GM12878 (cell line): ENCODE data around the gene TMEM132C. TPM values are rescaled to one million over a fixed set of nuclear protein-coding genes. Genes with fewer than 3 reads are reported as not detected.

Source experiments
- ATAC-seq: fragments of 200-7000 bp; cut with Tn5 transposase; 3 replicates; pipeline ENCODE4 v1.9.1; 2020; ENCODE audit warnings: mild to moderate bottlenecking, moderate library complexity
- BruUV-seq: library from RNA; stranded (reverse); fragments of 400-500 nt; replicated peaks from 2 replicates; lab custom pipeline; 2021; lab: Mats Ljungman, UMichigan
- CTCF ChIA-PET: fragments of 300-600 bp; sonication (Branson Sonifier 250); formaldehyde crosslinking; extraction: SDS; loops from one replicate; lab custom pipeline; 2021; ENCODE audit warnings: inconsistent platforms; lab: Yijun Ruan, JAX
- POLR2A ChIA-PET: fragments of 350-600 bp; formaldehyde crosslinking; extraction: SDS; loops from one replicate; lab custom pipeline; 2021; ENCODE audit warnings: inconsistent platforms; lab: Charles Lee
- RAD21 ChIA-PET: fragments of 300-600 bp; sonication (Branson Sonifier 250); formaldehyde crosslinking; loops from one replicate; lab custom pipeline; 2023; ENCODE audit warnings: antibody characterized with exemption; ENCODE audit not compliant: unreplicated experiment; lab: Charles Lee
- SMC1A ChIA-PET: fragments of 300-600 bp; sonication (Branson Sonifier 250); formaldehyde crosslinking; loops from one replicate; lab custom pipeline; 2023; ENCODE audit not compliant: unreplicated experiment, uncharacterized antibody; lab: Charles Lee
- DNase-seq: peaks from one replicate; pipeline ENCODE4 v3.0.0-alpha.2; 2011; ENCODE audit warnings: low read depth, low spot score
- FAIRE-seq: peaks from 3 replicates; lab custom pipeline; 2011; peaks lifted over from hg19 to GRCh38; lab: Jason Lieb, UNC
- H2AFZ ChIP-seq: 2 replicates; pipeline ENCODE4 v1.6.0; 2011; ENCODE audit warnings: low read depth, low read length, control low read depth; ENCODE audit not compliant: control insufficient read depth
- H3K27ac ChIP-seq: 2 replicates; pipeline ENCODE4 v1.5.1; 2011; ENCODE audit warnings: control low read depth; ENCODE audit not compliant: control insufficient read depth, insufficient read depth
- H3K27me3 ChIP-seq, 2 experiments: replicated peaks in 1 of 2; 2 replicates each; pipeline versions ENCODE4 v1.6.0 to v1.6.1; 2011; ENCODE audit warnings: low read length in 1 of 2; ENCODE audit not compliant: control insufficient read depth in 2 of 2, insufficient read depth in 2 of 2
- H3K36me3 ChIP-seq, 2 experiments: 2 replicates each; pipeline ENCODE4 v1.5.1; 2011; ENCODE audit warnings: low read length in 1 of 2; ENCODE audit not compliant: control insufficient read depth in 2 of 2, insufficient read depth in 2 of 2
- H3K4me1 ChIP-seq: 2 replicates; pipeline ENCODE4 v1.6.1; 2011; ENCODE audit warnings: mild to moderate bottlenecking, low read length, moderate library complexity, mixed read lengths; ENCODE audit not compliant: control insufficient read depth, insufficient read depth
- H3K4me2 ChIP-seq: 2 replicates; pipeline ENCODE4 v1.6.0; 2011; ENCODE audit warnings: control low read depth; ENCODE audit not compliant: control insufficient read depth, insufficient read depth
- H3K4me3 ChIP-seq: fragments of 200-600 bp; sonication (generic); 2 replicates; pipeline ENCODE4 v1.5.1; 2016
- H3K79me2 ChIP-seq: 2 replicates; pipeline ENCODE4 v1.6.0; 2011; ENCODE audit warnings: low read length; ENCODE audit not compliant: control insufficient read depth, insufficient read depth
- H3K9ac ChIP-seq: 2 replicates; pipeline ENCODE4 v1.8.0; 2011; ENCODE audit warnings: low read length, control low read depth, mixed read lengths; ENCODE audit not compliant: control insufficient read depth, insufficient read depth
- H3K9me3 ChIP-seq: replicated peaks from 3 replicates; pipeline ENCODE4 v1.5.1; 2011; ENCODE audit warnings: mild to moderate bottlenecking, low read length; ENCODE audit not compliant: control insufficient read depth, insufficient read depth
- H4K20me1 ChIP-seq: 2 replicates; pipeline ENCODE4 v1.6.0; 2011; ENCODE audit not compliant: control insufficient read depth, insufficient read depth
- ATF2 ChIP-seq: IDR thresholded peaks from 2 replicates; pipeline ENCODE4 v1.6.1; 2012; ENCODE audit warnings: low read length, inconsistent platforms
- BACH1 ChIP-seq: fragments of 450-650 bp; IDR thresholded peaks from 2 replicates; pipeline ENCODE4 v1.6.1; 2017; ENCODE audit warnings: mild to moderate bottlenecking, borderline replicate concordance
- FOS ChIP-seq: IDR thresholded peaks from 3 replicates; pipeline ENCODE4 v1.6.1; 2011; ENCODE audit warnings: borderline replicate concordance; ENCODE audit not compliant: insufficient read length; ENCODE audit errors: extremely low read depth
- FOXK2 ChIP-seq: fragments of 450-650 bp; IDR thresholded peaks from 2 replicates; pipeline ENCODE4 v1.6.1; 2017; ENCODE audit warnings: mild to moderate bottlenecking, moderate library complexity
- IRF3 ChIP-seq: fragments of 450-650 bp; IDR thresholded peaks from 2 replicates; pipeline ENCODE4 v1.6.1; 2014; ENCODE audit warnings: mild to moderate bottlenecking
- KAT2A ChIP-seq: conservative IDR thresholded peaks from 2 replicates; pipeline ENCODE4 v1.6.1; 2011; ENCODE audit warnings: low read depth, low read length; ENCODE audit not compliant: control insufficient read depth
- SUZ12 ChIP-seq: fragments of 200-600 bp; sonication (generic); IDR thresholded peaks from one replicate; pipeline ENCODE4 v1.6.1; 2018; ENCODE audit warnings: antibody characterized with exemption, mild to moderate bottlenecking; ENCODE audit not compliant: unreplicated experiment
- TCF12 ChIP-seq: IDR thresholded peaks from 2 replicates; pipeline ENCODE4 v1.6.1; 2011; ENCODE audit warnings: low read depth, mild to moderate bottlenecking, low read length
- ZBTB4 ChIP-seq: fragments of 450-650 bp; formaldehyde crosslinking; IDR thresholded peaks from 2 replicates; pipeline ENCODE4 v1.4.0; 2022; ENCODE audit warnings: mild to moderate bottlenecking, moderate library complexity
- ZNF207 ChIP-seq: fragments of 450-650 bp; IDR thresholded peaks from 2 replicates; pipeline ENCODE4 v1.6.1; 2014; ENCODE audit warnings: antibody characterized with exemption, mild to moderate bottlenecking, borderline replicate concordance
- ZSCAN29 ChIP-seq: fragments of 450-650 bp; IDR thresholded peaks from 2 replicates; pipeline ENCODE4 v1.6.1; 2017; ENCODE audit warnings: mild to moderate bottlenecking, moderate library complexity
- WGBS: methylation state at CpG from one replicate; pipeline ENCODE4 v1.1.6; 2016; ENCODE audit warnings: low lambda C conversion rate; ENCODE audit not compliant: insufficient replicate concordance, insufficient coverage; ENCODE audit errors: missing lambda C conversion rate; 5-methylcytosine and 5-hydroxymethylcytosine counted together
- in situ Hi-C: fragments of 300-500 bp; cut with MboI; formaldehyde crosslinking; loops from 9 replicates; pipeline ENCODE4 v1.14.3; 2018; ENCODE audit warnings: mixed read lengths
- intact Hi-C: fragments of 100-400 bp; cut with micrococcal nuclease; formaldehyde crosslinking; loops from one replicate; pipeline ENCODE4 v1.14.2; 2022; ENCODE audit not compliant: unreplicated experiment
- polyA plus RNA-seq, 11 experiments: library from polyadenylated mRNA; depleted of rRNA in 4 of 11; unstranded in 6 of 11; stranded (reverse) in 5 of 11; fragments of >200 nt; fragmentation: Nextera tagmentation in 4 of 11; fragmentation: Illumina TruSeq in 1 of 11; extraction: Ambion mirVana in 4 of 11; extraction: Trizol in 1 of 11; gene quantifications; 1 replicate in 1 of 11; 2 replicates in 10 of 11; pipeline versions ENCODE4 v1.2.1 to v1.2.3, GENCODE V29; 2011 to 2016; ENCODE audit warnings: inconsistent platforms in 2 of 11, missing spikeins in 2 of 11, low read depth in 1 of 11
- total RNA-seq, 4 experiments: library from RNA; depleted of rRNA in 3 of 4; stranded (reverse); fragments of >200 nt in 3 of 4; fragmentation: Illumina TruSeq in 1 of 4; extraction: Trizol in 1 of 4; gene quantifications; 2 replicates each; pipeline versions ENCODE4 v1.2.1 to v1.2.3, GENCODE V29; 2013 to 2021
- TF ChIP-seq, protein P1 (sequence below): IDR thresholded peaks from 2 replicates; pipeline ENCODE4 v1.6.1; 2011; ENCODE audit warnings: mild to moderate bottlenecking, low read depth, low read length, moderate library complexity; ENCODE audit not compliant: insufficient replicate concordance
- TF ChIP-seq, protein P2 (sequence below): fragments of 450-650 bp; formaldehyde crosslinking; IDR thresholded peaks from 2 replicates; pipeline ENCODE4 v1.5.0; 2022; ENCODE audit warnings: mild to moderate bottlenecking, missing genetic modification characterization

The TMEM132C gene
- total and polyA plus RNA-seq, 10 of the 15 experiments (the other 5 are each of a cell fraction or from before 2014, with no cell fraction given): not detected

- POLR2A ChIA-PET: no interaction called here
- CTCF ChIA-PET: no interaction called here
- TF ChIP-seq ZSCAN29 (no peak), ZNF207 (no peak), KAT2A (no peak), FOXK2 (no peak), IRF3 (no peak), SUZ12 (no peak), TCF12 (no peak), BACH1 (no peak), FOS (no peak), ATF2 (no peak), ZBTB4 (CRISPR knock-in tag) (no peak)
- TF ChIP-seq, protein P1, sequence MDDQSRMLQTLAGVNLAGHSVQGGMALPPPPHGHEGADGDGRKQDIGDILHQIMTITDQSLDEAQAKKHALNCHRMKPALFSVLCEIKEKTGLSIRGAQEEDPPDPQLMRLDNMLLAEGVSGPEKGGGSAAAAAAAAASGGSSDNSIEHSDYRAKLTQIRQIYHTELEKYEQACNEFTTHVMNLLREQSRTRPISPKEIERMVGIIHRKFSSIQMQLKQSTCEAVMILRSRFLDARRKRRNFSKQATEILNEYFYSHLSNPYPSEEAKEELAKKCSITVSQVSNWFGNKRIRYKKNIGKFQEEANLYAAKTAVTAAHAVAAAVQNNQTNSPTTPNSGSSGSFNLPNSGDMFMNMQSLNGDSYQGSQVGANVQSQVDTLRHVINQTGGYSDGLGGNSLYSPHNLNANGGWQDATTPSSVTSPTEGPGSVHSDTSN: no peak
- TF ChIP-seq, protein P2, sequence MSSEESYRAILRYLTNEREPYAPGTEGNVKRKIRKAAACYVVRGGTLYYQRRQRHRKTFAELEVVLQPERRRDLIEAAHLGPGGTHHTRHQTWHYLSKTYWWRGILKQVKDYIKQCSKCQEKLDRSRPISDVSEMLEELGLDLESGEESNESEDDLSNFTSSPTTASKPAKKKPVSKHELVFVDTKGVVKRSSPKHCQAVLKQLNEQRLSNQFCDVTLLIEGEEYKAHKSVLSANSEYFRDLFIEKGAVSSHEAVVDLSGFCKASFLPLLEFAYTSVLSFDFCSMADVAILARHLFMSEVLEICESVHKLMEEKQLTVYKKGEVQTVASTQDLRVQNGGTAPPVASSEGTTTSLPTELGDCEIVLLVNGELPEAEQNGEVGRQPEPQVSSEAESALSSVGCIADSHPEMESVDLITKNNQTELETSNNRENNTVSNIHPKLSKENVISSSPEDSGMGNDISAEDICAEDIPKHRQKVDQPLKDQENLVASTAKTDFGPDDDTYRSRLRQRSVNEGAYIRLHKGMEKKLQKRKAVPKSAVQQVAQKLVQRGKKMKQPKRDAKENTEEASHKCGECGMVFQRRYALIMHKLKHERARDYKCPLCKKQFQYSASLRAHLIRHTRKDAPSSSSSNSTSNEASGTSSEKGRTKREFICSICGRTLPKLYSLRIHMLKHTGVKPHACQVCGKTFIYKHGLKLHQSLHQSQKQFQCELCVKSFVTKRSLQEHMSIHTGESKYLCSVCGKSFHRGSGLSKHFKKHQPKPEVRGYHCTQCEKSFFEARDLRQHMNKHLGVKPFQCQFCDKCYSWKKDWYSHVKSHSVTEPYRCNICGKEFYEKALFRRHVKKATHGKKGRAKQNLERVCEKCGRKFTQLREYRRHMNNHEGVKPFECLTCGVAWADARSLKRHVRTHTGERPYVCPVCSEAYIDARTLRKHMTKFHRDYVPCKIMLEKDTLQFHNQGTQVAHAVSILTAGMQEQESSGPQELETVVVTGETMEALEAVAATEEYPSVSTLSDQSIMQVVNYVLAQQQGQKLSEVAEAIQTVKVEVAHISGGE (CRISPR knock-in tag): no peak
These were observed 246.4 kb downstream of the TMEM132C start for GRCh38 chr12:128513331-128513730.

More at GRCh38 chr12:128513331-128513730, 246.4 kb downstream of the TMEM132C start:
- H3K27ac ChIP-seq: no peak overlapping the region
- intact Hi-C loops (no loop called here), in situ Hi-C loops (no loop called here)
- H4K20me1 ChIP-seq: no peaks in the 10 kb centered on the region
- H3K9ac ChIP-seq: no peak overlapping the region
- no peak overlapping the region for H2AFZ ChIP-seq
- FAIRE-seq (no peak), DNase-seq (no peak), ATAC-seq (no peak)
- ChIA-PET RAD21 (no interaction called here), SMC1A (no interaction called here)
- H3K9me3 ChIP-seq: no peaks in the 10 kb centered on the region; the same call in 2 of the 3 replicates
- no peaks in the 10 kb centered on the region for H3K36me3 ChIP-seq
- WGBS: 22% methylated on average over 6 of the region's 6 CpGs
- H3K4me1 ChIP-seq: no peaks in the 10 kb centered on the region
- no peak overlapping the region for H3K4me2 ChIP-seq
- H3K4me3 ChIP-seq: no peak overlapping the region
- BruUV-seq: no TSS peak
- no peaks in the 10 kb centered on the region for H3K27me3 ChIP-seq
- H3K79me2 ChIP-seq: no peaks in the 10 kb centered on the region
